ENCODE data around the gene ZNF398. TPM values are rescaled to one million over a fixed set of nuclear protein-coding genes. Genes with fewer than 3 reads are reported as not detected.
"Not testable (repeated sequence)": the region's sequence is repeated elsewhere in the genome, so short reads cannot be mapped to it uniquely, and the experiment has no call there.

The ZNF398 gene
- total RNA-seq, 1 donor from 2014 or later, result 10.0 TPM

DNA sequence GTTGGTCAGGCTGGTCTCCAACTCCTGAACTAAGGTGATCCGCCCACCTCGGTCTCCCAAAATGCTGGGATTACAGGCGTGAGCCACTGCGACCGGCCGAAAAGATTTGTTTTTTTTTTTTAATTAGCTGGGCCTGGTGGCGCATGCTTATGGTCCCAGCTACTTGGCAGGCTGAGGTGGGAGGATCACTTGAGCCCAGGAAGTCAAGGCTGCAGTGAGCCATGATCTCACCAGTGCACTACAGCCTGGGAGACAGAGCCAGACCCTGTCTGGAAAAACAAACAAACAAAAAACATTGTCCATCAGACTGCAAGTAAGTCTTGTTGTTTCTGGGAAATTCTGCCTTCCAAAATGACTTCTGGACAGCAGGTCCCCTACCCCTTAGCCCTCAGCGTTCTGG lies 75.9 kb downstream of the ZNF398 start:
- H3K36me3 ChIP-seq (ENCODE audit: control insufficient read depth, insufficient read depth, low read length), result peaks cover 9% of the 10 kb centered on the region
- H3K4me3 ChIP-seq (ENCODE audit: low read depth, low read length), result no peak overlapping the region
- TF ChIP-seq, protein P1, sequence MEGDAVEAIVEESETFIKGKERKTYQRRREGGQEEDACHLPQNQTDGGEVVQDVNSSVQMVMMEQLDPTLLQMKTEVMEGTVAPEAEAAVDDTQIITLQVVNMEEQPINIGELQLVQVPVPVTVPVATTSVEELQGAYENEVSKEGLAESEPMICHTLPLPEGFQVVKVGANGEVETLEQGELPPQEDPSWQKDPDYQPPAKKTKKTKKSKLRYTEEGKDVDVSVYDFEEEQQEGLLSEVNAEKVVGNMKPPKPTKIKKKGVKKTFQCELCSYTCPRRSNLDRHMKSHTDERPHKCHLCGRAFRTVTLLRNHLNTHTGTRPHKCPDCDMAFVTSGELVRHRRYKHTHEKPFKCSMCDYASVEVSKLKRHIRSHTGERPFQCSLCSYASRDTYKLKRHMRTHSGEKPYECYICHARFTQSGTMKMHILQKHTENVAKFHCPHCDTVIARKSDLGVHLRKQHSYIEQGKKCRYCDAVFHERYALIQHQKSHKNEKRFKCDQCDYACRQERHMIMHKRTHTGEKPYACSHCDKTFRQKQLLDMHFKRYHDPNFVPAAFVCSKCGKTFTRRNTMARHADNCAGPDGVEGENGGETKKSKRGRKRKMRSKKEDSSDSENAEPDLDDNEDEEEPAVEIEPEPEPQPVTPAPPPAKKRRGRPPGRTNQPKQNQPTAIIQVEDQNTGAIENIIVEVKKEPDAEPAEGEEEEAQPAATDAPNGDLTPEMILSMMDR (IDR thresholded peaks at IDR 0.05; ENCODE audit: insufficient read depth, low read length, severe bottlenecking), result no peak
- DNase-seq (ENCODE audit: low read depth) (no peak), FAIRE-seq (no peak)
- no peaks in the 10 kb centered on the region for H3K27me3 ChIP-seq (ENCODE audit: control insufficient read depth, insufficient read depth, low read length)

DNA sequence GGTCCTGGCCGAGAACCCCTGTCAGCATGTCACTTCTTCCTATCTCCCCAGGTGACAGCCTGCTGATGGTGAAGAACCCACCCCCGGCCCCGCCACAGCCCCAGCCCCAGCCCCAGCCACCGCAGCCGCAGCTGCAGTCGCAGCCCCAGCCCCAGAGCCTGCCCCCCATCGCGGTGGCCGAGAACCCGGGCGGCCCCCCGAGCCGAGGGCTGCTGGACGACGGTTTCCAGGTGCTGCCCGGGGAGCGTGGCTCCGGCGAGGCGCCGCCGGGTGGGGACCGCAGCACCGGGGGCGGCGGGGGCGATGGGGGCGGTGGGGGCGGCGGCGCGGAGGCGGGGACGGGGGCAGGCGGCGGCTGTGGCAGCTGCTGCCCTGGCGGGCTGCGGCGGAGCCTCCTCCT lies 76.5 kb downstream of the ZNF398 start:
- TF ChIP-seq, protein P1 (IDR thresholded peaks at IDR 0.05; ENCODE audit: insufficient read depth, low read length, severe bottlenecking), result no peak
- Histone ChIP-seq H3K4me3 (ENCODE audit: low read depth, low read length) (no peak overlapping the region), H3K27me3 (ENCODE audit: control insufficient read depth, insufficient read depth, low read length) (no peaks in the 10 kb centered on the region), H3K36me3 (ENCODE audit: control insufficient read depth, insufficient read depth, low read length) (peaks cover 9% of the 10 kb centered on the region)
- no peak for FAIRE-seq
- no peak for DNase-seq (ENCODE audit: low read depth)

DNA sequence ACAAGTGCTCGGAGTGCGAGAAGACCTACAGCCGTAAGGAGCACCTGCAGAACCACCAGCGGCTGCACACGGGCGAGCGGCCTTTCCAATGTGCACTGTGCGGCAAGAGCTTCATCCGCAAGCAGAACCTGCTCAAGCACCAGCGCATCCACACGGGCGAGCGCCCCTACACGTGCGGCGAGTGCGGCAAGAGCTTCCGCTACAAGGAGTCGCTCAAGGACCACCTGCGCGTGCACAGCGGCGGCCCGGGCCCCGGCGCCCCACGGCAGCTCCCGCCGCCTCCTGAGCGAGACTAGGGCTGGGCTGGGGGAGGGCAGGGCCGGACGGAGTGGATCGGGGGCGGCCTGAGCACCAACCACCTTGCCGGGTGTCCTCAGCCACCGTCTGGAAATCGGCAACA lies 77.1 kb downstream of the ZNF398 start:
- TF ChIP-seq, protein P1 (IDR thresholded peaks at IDR 0.05; ENCODE audit: insufficient read depth, low read length, severe bottlenecking), result no peak
- no peak for FAIRE-seq
- Histone ChIP-seq H3K4me3 (ENCODE audit: low read depth, low read length) (no peak overlapping the region), H3K36me3 (ENCODE audit: control insufficient read depth, insufficient read depth, low read length) (peaks cover 9% of the 10 kb centered on the region), H3K27me3 (ENCODE audit: control insufficient read depth, insufficient read depth, low read length) (no peaks in the 10 kb centered on the region)
- no peak for DNase-seq (ENCODE audit: low read depth)

DNA sequence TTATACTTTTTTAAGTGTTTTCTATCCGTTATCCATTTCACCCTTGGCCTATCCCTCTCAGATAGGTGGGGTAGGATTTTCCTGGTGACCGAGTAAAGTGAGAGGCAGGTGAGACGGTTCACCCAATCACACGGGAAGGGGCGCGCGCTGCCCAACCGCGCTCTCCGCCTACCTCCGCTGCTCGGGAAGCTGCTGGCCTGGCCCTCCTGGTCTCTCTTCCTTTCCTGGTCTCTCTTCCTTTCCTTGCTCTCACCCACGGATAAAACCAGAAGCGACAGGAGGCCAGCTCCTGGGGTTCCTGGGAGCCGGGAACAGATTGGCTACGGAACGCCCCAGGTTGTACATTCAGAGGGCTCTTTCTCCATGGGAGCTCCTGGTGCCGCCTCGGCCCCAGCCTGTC lies 77.9 kb downstream of the ZNF398 start:
- DNase-seq (ENCODE audit: low read depth) (no peak), FAIRE-seq (no peak)
- H3K27me3 ChIP-seq (ENCODE audit: control insufficient read depth, insufficient read depth, low read length), result no peaks in the 10 kb centered on the region
- H3K36me3 ChIP-seq (ENCODE audit: control insufficient read depth, insufficient read depth, low read length), result peaks cover 7% of the 10 kb centered on the region
- no peak overlapping the region for H3K4me3 ChIP-seq (ENCODE audit: low read depth, low read length)
- TF ChIP-seq, protein P1 (IDR thresholded peaks at IDR 0.05; ENCODE audit: insufficient read depth, low read length, severe bottlenecking), result no peak

DNA sequence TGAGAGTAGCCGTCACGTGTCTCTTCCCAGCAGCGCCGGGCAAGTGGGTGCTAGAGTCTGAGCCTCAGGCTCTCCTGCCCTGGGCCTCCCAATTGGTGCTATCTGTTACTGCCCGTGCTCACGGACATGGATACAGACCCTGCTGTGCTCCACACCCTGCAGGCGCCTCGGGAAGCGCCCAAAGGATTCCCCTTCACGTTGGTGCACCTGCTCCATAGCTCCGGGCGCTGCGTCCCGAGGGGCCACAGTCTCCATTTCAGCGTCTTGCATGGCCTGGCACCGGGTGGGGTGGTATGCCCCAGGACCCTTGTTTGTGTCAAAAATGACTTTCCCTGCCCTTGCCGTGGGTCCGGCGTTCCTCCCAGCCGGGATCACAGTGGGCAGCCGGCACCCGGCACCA lies 78.4 kb downstream of the ZNF398 start:
- H3K36me3 ChIP-seq (ENCODE audit: control insufficient read depth, insufficient read depth, low read length), result peaks cover 7% of the 10 kb centered on the region

DNA sequence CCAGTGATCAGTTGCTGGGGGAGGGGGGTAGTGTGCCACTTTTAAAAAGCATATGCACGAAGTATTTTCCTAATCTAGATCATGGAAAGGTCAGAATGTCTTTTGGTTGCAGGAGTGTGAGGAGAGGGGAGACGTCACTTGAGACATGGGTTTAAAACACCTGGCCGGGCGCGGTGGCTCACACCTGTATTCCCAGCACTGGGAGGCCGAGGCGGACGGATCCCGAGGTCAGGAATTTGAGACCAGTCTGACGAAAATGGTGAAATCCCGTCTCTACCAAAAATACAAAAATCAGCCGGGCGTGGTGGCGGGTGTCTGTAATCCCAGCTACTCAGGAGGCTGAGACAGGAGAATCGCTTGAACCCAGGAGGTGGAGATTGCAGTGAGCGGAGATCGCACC lies 79.1 kb downstream of the ZNF398 start:
- not testable (repeated sequence) for H3K4me3 ChIP-seq (ENCODE audit: low read depth, low read length); DNase-seq (ENCODE audit: low read depth); FAIRE-seq; H3K27me3 ChIP-seq (ENCODE audit: control insufficient read depth, insufficient read depth, low read length); H3K36me3 ChIP-seq (ENCODE audit: control insufficient read depth, insufficient read depth, low read length)

More for the DNA sequence above, 78.4 kb downstream of the ZNF398 start:
- TF ChIP-seq, protein P1 (IDR thresholded peaks at IDR 0.05; ENCODE audit: insufficient read depth, low read length, severe bottlenecking), result no peak
- FAIRE-seq, result no peak
- H3K27me3 ChIP-seq (ENCODE audit: control insufficient read depth, insufficient read depth, low read length), result no peaks in the 10 kb centered on the region
- H3K4me3 ChIP-seq (ENCODE audit: low read depth, low read length), result no peak overlapping the region
- no peak for DNase-seq (ENCODE audit: low read depth)
